Mesendoderm (in vitro differentiated cells): ENCODE data around the gene NBEAL2.

Experiments used
- DNase-seq: peaks from one replicate; pipeline ENCODE4 v3.0.0; 2013
- H2AK5ac ChIP-seq: 2 replicates; pipeline ENCODE4 v1.6.1; 2013; ENCODE audit warnings: low read length, inconsistent platforms
- H2BK120ac ChIP-seq: 2 replicates; pipeline ENCODE4 v1.6.1; 2013; ENCODE audit warnings: low read depth, mild to moderate bottlenecking, low read length, moderate library complexity, mixed read lengths
- H2BK15ac ChIP-seq: replicated peaks from 2 replicates; pipeline ENCODE4 v1.6.1; 2013; ENCODE audit warnings: low read depth, mild to moderate bottlenecking, moderate library complexity
- H2BK5ac ChIP-seq: 2 replicates; pipeline ENCODE4 v1.6.1; 2013; ENCODE audit warnings: low read length, inconsistent platforms
- H3K18ac ChIP-seq: 2 replicates; pipeline ENCODE4 v1.6.1; 2013; ENCODE audit warnings: mild to moderate bottlenecking, low read length, mixed read lengths
- H3K23ac ChIP-seq: one replicate; pipeline ENCODE4 v1.6.1; 2013; ENCODE audit warnings: low read length
- H3K27ac ChIP-seq: 2 replicates; pipeline ENCODE4 v1.5.1; 2013; ENCODE audit warnings: low read depth, mild to moderate bottlenecking, inconsistent platforms, low read length, moderate library complexity
- H3K27me3 ChIP-seq: 2 replicates; pipeline ENCODE4 v1.6.1; 2013; ENCODE audit warnings: low read length, control low read depth, mild to moderate bottlenecking, inconsistent platforms; ENCODE audit not compliant: insufficient read depth, poor library complexity
- H3K36me3 ChIP-seq: 2 replicates; pipeline ENCODE4 v1.6.1; 2013; ENCODE audit warnings: low read length, inconsistent platforms; ENCODE audit not compliant: control insufficient read depth, insufficient read depth
- H3K4ac ChIP-seq: one replicate; pipeline ENCODE4 v1.6.1; 2013; ENCODE audit warnings: low read depth, mild to moderate bottlenecking, low read length, moderate library complexity
- H3K4me1 ChIP-seq: 2 replicates; pipeline ENCODE4 v1.6.1; 2013; ENCODE audit warnings: low read depth, low read length, inconsistent platforms; ENCODE audit not compliant: control insufficient read depth
- H3K4me2 ChIP-seq: 2 replicates; pipeline ENCODE4 v1.6.1; 2013; ENCODE audit warnings: low read length
- H3K4me3 ChIP-seq: 2 replicates; pipeline ENCODE4 v1.5.1; 2013; ENCODE audit warnings: mild to moderate bottlenecking, low read length
- H3K56ac ChIP-seq: one replicate; pipeline ENCODE4 v1.6.1; 2013; ENCODE audit warnings: low read length
- H3K79me1 ChIP-seq: 2 replicates; pipeline ENCODE4 v1.6.1; 2013; ENCODE audit warnings: low read length, inconsistent platforms
- H3K79me2 ChIP-seq: 2 replicates; pipeline ENCODE4 v1.6.1; 2013; ENCODE audit warnings: mild to moderate bottlenecking, low read length; ENCODE audit not compliant: control insufficient read depth, insufficient read depth
- H3K9ac ChIP-seq: 2 replicates; pipeline ENCODE4 v1.6.1; 2013; ENCODE audit warnings: low read length, inconsistent platforms
- H4K5ac ChIP-seq: one replicate; pipeline ENCODE4 v1.6.1; 2013; ENCODE audit warnings: low read length
- H4K8ac ChIP-seq: one replicate; pipeline ENCODE4 v1.6.1; 2013; ENCODE audit warnings: low read depth, mild to moderate bottlenecking, control low read depth, low read length, moderate library complexity
- WGBS: extraction: QIAGEN DNeasy Blood & Tissue Kit; methylation state at CpG from one replicate; pipeline ENCODE4 v1.1.7; 2013; ENCODE audit warnings: low lambda C conversion rate, missing lambda C conversion rate; ENCODE audit not compliant: insufficient coverage; ENCODE audit errors: extremely low coverage; 5-methylcytosine and 5-hydroxymethylcytosine counted together

NBEAL2 gene

DNA sequence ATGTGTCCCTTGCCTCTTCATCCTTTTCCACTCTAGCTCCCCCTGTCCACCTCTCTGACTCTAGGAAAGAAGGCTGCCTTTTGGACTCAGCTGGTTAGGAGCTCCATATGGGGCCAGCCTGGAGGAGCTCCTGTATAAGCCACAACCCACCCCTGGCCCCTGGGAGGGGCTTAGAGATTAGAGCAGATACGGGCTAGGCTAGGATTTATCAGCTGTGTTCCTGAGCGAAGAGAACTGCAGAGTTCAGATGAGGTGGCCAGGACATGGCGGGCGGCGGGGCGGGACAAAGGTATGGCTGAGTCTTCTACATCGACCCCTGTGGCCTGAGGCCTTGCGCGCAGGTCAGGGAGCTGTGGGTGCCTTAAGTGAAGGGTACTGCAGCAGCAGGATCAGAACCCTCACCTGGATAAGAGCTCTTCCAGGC lies 7.9 kb downstream of the NBEAL2 start:
- Histone ChIP-seq H4K8ac (no peak overlapping the region), H4K5ac (no peak overlapping the region), H3K27me3 (no peaks in the 10 kb centered on the region), H3K4me3 (no peak overlapping the region), H2BK5ac (no peak overlapping the region), H2BK120ac (no peak overlapping the region), H3K56ac (peak overlapping the region; percentile 72), H3K27ac (no peak overlapping the region), H3K23ac (no peak overlapping the region), H3K4me2 (no peak overlapping the region), H2AK5ac (no peak overlapping the region), H3K4me1 (peaks cover 14% of the 10 kb centered on the region), H2BK15ac (no peak overlapping the region), H3K79me1 (no peaks in the 10 kb centered on the region), H3K79me2 (no peaks in the 10 kb centered on the region), H3K18ac (peak overlapping the region; percentile 42), H3K4ac (no peak overlapping the region), H3K9ac (peak overlapping the region; percentile 47), H3K36me3 (no peaks in the 10 kb centered on the region)
- DNase-seq = peak; percentile 89
- no CpG with 5 or more reads among the region's 9 CpGs for WGBS

GRCh38 chr3:46987743-46988401 lies 8.4 kb downstream of the NBEAL2 start:
- Histone ChIP-seq H2BK120ac (no peak overlapping the region), H4K5ac (no peak overlapping the region), H3K18ac (peak overlapping the region; percentile 42), H3K36me3 (no peaks in the 10 kb centered on the region), H2AK5ac (peak overlapping the region; percentile 89), H3K4me2 (no peak overlapping the region), H4K8ac (no peak overlapping the region), H3K4ac (no peak overlapping the region), H3K27ac (no peak overlapping the region), H3K79me2 (no peaks in the 10 kb centered on the region), H3K27me3 (no peaks in the 10 kb centered on the region), H3K56ac (peak overlapping the region; percentile 72), H3K4me3 (no peak overlapping the region), H3K79me1 (no peaks in the 10 kb centered on the region), H3K4me1 (peaks cover 14% of the 10 kb centered on the region), H3K9ac (peak overlapping the region; percentile 62), H3K23ac (peak overlapping the region; percentile 74), H2BK5ac (peak overlapping the region; percentile 69), H2BK15ac (no peak overlapping the region)
- no CpG with 5 or more reads among the region's 16 CpGs for WGBS
- peak; percentile 87 for DNase-seq

GRCh38 chr3:46988616-46989015 lies 9.2 kb downstream of the NBEAL2 start:
- H3K23ac ChIP-seq = no peak overlapping the region
- H3K4ac ChIP-seq = no peak overlapping the region
- no peak overlapping the region for H4K5ac ChIP-seq
- H3K27me3 ChIP-seq = no peaks in the 10 kb centered on the region
- no peak overlapping the region for H3K9ac ChIP-seq
- no peak overlapping the region for H3K4me2 ChIP-seq
- no peak overlapping the region for H2AK5ac ChIP-seq
- H3K27ac ChIP-seq = no peak overlapping the region
- WGBS = no CpG with 5 or more reads among the region's 4 CpGs
- H3K4me1 ChIP-seq = peaks cover 14% of the 10 kb centered on the region
- no peak overlapping the region for H2BK15ac ChIP-seq
- H3K4me3 ChIP-seq = no peak overlapping the region
- no peak overlapping the region for H2BK120ac ChIP-seq
- DNase-seq = no peak
- no peak overlapping the region for H4K8ac ChIP-seq
- no peaks in the 10 kb centered on the region for H3K36me3 ChIP-seq
- H3K79me2 ChIP-seq = no peaks in the 10 kb centered on the region
- peak overlapping the region; percentile 72 for H3K56ac ChIP-seq
- no peaks in the 10 kb centered on the region for H3K79me1 ChIP-seq
- no peak overlapping the region for H3K18ac ChIP-seq
- H2BK5ac ChIP-seq = no peak overlapping the region

- Histone ChIP-seq H3K23ac (no peak overlapping the region), H3K4ac (no peak overlapping the region), H2BK15ac (no peak overlapping the region), H3K36me3 (no peaks in the 10 kb centered on the region), H3K9ac (no peak overlapping the region), H3K79me2 (no peaks in the 10 kb centered on the region), H4K5ac (no peak overlapping the region), H3K4me1 (peaks cover 14% of the 10 kb centered on the region), H2BK120ac (no peak overlapping the region), H3K56ac (peak overlapping the region; percentile 31), H2BK5ac (no peak overlapping the region), H3K79me1 (no peaks in the 10 kb centered on the region), H3K18ac (no peak overlapping the region), H2AK5ac (peak overlapping the region; percentile 65), H4K8ac (no peak overlapping the region), H3K27ac (no peak overlapping the region), H3K4me3 (no peak overlapping the region), H3K4me2 (no peak overlapping the region), H3K27me3 (no peaks in the 10 kb centered on the region)
- WGBS = no CpG with 5 or more reads among the region's 17 CpGs
- peak; percentile 76 for DNase-seq
Observed at GRCh38 chr3:46989146-46989810, 9.8 kb downstream of the NBEAL2 start.

DNA sequence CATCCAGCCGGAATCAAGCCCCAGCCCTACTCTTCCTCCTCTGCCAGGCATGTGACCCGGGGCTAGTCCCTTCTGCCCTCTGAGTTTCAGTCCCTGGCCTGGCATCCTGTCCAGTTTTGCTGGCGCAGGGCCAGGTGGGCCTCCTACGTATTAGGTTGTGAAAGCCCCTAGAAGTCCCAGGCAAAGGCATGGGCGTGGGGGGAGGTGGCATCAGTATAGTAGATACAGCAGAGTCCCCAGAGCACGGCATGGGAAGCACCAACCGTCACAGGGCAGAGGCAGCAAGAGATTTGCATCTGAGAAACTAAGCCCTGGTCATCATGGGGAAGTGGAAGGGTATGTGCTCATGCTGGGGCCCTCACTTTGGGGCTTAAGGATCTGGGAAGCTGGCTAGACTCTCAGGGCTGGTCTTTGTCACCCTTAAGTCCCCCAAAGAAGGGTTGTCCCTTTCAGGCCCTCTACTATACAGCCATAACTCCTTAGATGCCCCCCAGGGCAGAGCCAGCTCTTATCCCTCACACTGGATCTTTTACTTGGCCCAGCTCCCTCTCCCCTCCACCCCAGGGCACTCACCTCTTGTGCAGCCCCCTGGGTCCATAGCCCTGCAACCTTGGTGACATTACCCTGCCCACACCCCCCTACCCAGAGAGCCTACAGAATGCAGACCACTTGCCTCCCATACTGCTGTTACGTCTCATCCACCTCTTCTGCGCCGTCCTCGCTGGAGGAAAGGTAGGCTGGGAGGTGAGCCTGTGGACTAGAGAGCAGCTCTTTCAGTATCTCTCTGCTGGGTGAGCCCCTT lies 11.3 kb downstream of the NBEAL2 start:
- Histone ChIP-seq H3K27ac (no peak overlapping the region), H3K79me2 (no peaks in the 10 kb centered on the region), H3K4me1 (peaks cover 14% of the 10 kb centered on the region), H3K79me1 (no peaks in the 10 kb centered on the region), H2BK15ac (no peak overlapping the region), H3K36me3 (no peaks in the 10 kb centered on the region), H3K9ac (no peak overlapping the region), H2AK5ac (no peak overlapping the region), H3K27me3 (no peaks in the 10 kb centered on the region), H3K56ac (no peak overlapping the region), H4K8ac (no peak overlapping the region), H3K18ac (no peak overlapping the region), H2BK120ac (no peak overlapping the region), H3K4ac (no peak overlapping the region), H4K5ac (no peak overlapping the region), H3K23ac (no peak overlapping the region), H3K4me3 (no peak overlapping the region), H3K4me2 (no peak overlapping the region), H2BK5ac (no peak overlapping the region)
- no peak for DNase-seq
- WGBS = no CpG with 5 or more reads among the region's 11 CpGs
